Stimulated activated CD4-positive, alpha-beta T cell treated with anti-CD3 and anti-CD28 coated beads, Interleukin-4, amount 100 ng/mL, for 48 hours (primary cell): ENCODE measurements around the gene SYNPO2L.
"Not testable (repeated sequence)": the region's sequence is repeated elsewhere in the genome, so short reads cannot be mapped to it uniquely, and the experiment has no call there.

Experiments used
- DNase-seq, 2 donors: peaks; one replicate each; pipeline ENCODE4 v3.0.0-alpha.2; 2020; ENCODE audit warnings: low read depth in 2 of 2

The SYNPO2L gene

GRCh38 chr10:73648975-73649829 is 6.6 kb downstream of the SYNPO2L start:
- no peak for DNase-seq

GRCh38 chr10:73647875-73648651 is 7.8 kb downstream of the SYNPO2L start:
- no peak for DNase-seq

GRCh38 chr10:73647211-73647874 is 8.5 kb downstream of the SYNPO2L start:
- peak in 1 of 2 donors; percentile 23 for DNase-seq

GRCh38 chr10:73646598-73647041 is 9.2 kb downstream of the SYNPO2L start:
- DNase-seq: no peak

GRCh38 chr10:73645251-73645650 is 10.6 kb downstream of the SYNPO2L start:
- DNase-seq: no peak

- DNase-seq: no peak
Measured at GRCh38 chr10:73644767-73645166, 11.1 kb downstream of the SYNPO2L start.

- no peak for DNase-seq
Measured at GRCh38 chr10:73644015-73644743, 11.7 kb downstream of the SYNPO2L start.

GRCh38 chr10:73643362-73643761 is 12.5 kb downstream of the SYNPO2L start:
- DNase-seq: no peak

- DNase-seq: no peak
Measured at GRCh38 chr10:73641328-73642060, 14.3 kb downstream of the SYNPO2L start, which contains the start of gene MYOZ1. Gene MYOZ1, minus strand, starts transcription at chr10:73641474. Its CDS starts 1,457 bp downstream, at chr10:73640017.

GRCh38 chr10:73639286-73639685 is 16.5 kb downstream of the SYNPO2L start:
- DNase-seq: no peak

- no peak for DNase-seq
Measured at GRCh38 chr10:73635781-73636180, 20.0 kb downstream of the SYNPO2L start.

- DNase-seq: no peak
Measured at GRCh38 chr10:73634421-73634820, 21.4 kb downstream of the SYNPO2L start.

- no peak for DNase-seq
Measured at GRCh38 chr10:73629165-73629564, 26.7 kb downstream of the SYNPO2L start.

- no peak for DNase-seq
Measured at GRCh38 chr10:73628405-73628804, 27.4 kb downstream of the SYNPO2L start.

GRCh38 chr10:73627300-73627699 is 28.5 kb downstream of the SYNPO2L start:
- DNase-seq: no peak

GRCh38 chr10:73625884-73626752 is 29.7 kb downstream of the SYNPO2L start:
- DNase-seq: peak; percentile 87 to 89

GRCh38 chr10:73625004-73625883 is 30.6 kb downstream of the SYNPO2L start:
- DNase-seq: no peak

- DNase-seq: no peak
Measured at GRCh38 chr10:73623056-73623455, 32.8 kb downstream of the SYNPO2L start.

GRCh38 chr10:73620974-73621373 is 34.9 kb downstream of the SYNPO2L start:
- not testable (repeated sequence) for DNase-seq
